GM12878 (cell line): ENCODE data around the gene SCRG1. TPM values are rescaled to one million over a fixed set of nuclear protein-coding genes. Genes with fewer than 3 reads are reported as not detected.

ENCODE experiments used
- BHLHE40 ChIP-seq, 2 experiments: fragments of 450-650 bp in 1 of 2; IDR thresholded peaks; 2 replicates each; pipeline ENCODE4 v1.6.1; 2011 to 2017; ENCODE audit warnings: low read depth in 2 of 2, borderline replicate concordance in 1 of 2, improper control_type of control experiment in 1 of 2, low read length in 1 of 2, mild to moderate bottlenecking in 1 of 2
- EED ChIP-seq: sonication (generic); IDR thresholded peaks from 2 replicates; pipeline ENCODE4 v1.6.1; 2016; ENCODE audit warnings: antibody characterized with exemption, low read depth
- HCFC1 ChIP-seq: fragments of 150-350 bp; IDR thresholded peaks from 2 replicates; pipeline ENCODE4 v1.6.1; 2014; ENCODE audit warnings: low read length
- MEF2B ChIP-seq: fragments of 450-650 bp; IDR thresholded peaks from 2 replicates; pipeline ENCODE4 v1.6.1; 2018; ENCODE audit warnings: mild to moderate bottlenecking, moderate library complexity; ENCODE audit not compliant: partially characterized antibody, poor library complexity, severe bottlenecking
- NFXL1 ChIP-seq: fragments of 450-650 bp; IDR thresholded peaks from 2 replicates; pipeline ENCODE4 v1.6.1; 2017; ENCODE audit warnings: antibody characterized with exemption, mild to moderate bottlenecking, borderline replicate concordance
- NRF1 ChIP-seq: conservative IDR thresholded peaks from 2 replicates; pipeline ENCODE4 v1.6.1; 2011; ENCODE audit warnings: mild to moderate bottlenecking, low read depth, low read length, improper control_type of control experiment
- RAD51 ChIP-seq: fragments of 450-650 bp; IDR thresholded peaks from 2 replicates; pipeline ENCODE4 v1.6.1; 2016; ENCODE audit warnings: moderate library complexity, mild to moderate bottlenecking, inconsistent platforms
- RELA ChIP-seq: fragments of 450-650 bp; IDR thresholded peaks from 2 replicates; pipeline ENCODE4 v1.8.0; 2014; ENCODE audit warnings: borderline replicate concordance; ENCODE audit not compliant: partially characterized antibody
- RUNX3 ChIP-seq: IDR thresholded peaks from 2 replicates; pipeline ENCODE4 v1.6.1; 2012; ENCODE audit warnings: low read length, inconsistent platforms
- SMAD1 ChIP-seq: fragments of 450-650 bp; IDR thresholded peaks from 2 replicates; pipeline ENCODE4 v1.6.1; 2018; ENCODE audit warnings: mild to moderate bottlenecking, low read depth; ENCODE audit not compliant: partially characterized antibody
- SREBF1 ChIP-seq: IDR thresholded peaks from 2 replicates; pipeline ENCODE4 v1.6.1; 2012; ENCODE audit warnings: mild to moderate bottlenecking, low read length
- YBX1 ChIP-seq: fragments of 450-650 bp; IDR thresholded peaks from 2 replicates; pipeline ENCODE4 v1.6.1; 2016; ENCODE audit warnings: antibody characterized with exemption
- ZNF24 ChIP-seq: fragments of 450-650 bp; IDR thresholded peaks from 2 replicates; pipeline ENCODE4 v1.6.1; 2017; ENCODE audit warnings: antibody characterized with exemption, mild to moderate bottlenecking
- polyA plus RNA-seq, 11 experiments: library from polyadenylated mRNA; depleted of rRNA in 4 of 11; unstranded in 6 of 11; stranded (reverse) in 5 of 11; fragments of >200 nt; fragmentation: Nextera tagmentation in 4 of 11; fragmentation: Illumina TruSeq in 1 of 11; extraction: Ambion mirVana in 4 of 11; extraction: Trizol in 1 of 11; gene quantifications; 1 replicate in 1 of 11; 2 replicates in 10 of 11; pipeline versions ENCODE4 v1.2.1 to v1.2.3, GENCODE V29; 2011 to 2016; ENCODE audit warnings: inconsistent platforms in 2 of 11, missing spikeins in 2 of 11, low read depth in 1 of 11
- total RNA-seq, 4 experiments: library from RNA; depleted of rRNA in 3 of 4; stranded (reverse); fragments of >200 nt in 3 of 4; fragmentation: Illumina TruSeq in 1 of 4; extraction: Trizol in 1 of 4; gene quantifications; 2 replicates each; pipeline versions ENCODE4 v1.2.1 to v1.2.3, GENCODE V29; 2013 to 2021
- TF ChIP-seq, protein P1 (sequence below): IDR thresholded peaks from 2 replicates; pipeline ENCODE4 v1.6.1; 2012; ENCODE audit warnings: improper control_type of control experiment, low read depth, low read length; ENCODE audit not compliant: insufficient replicate concordance
- TF ChIP-seq, protein P2 (sequence below), 3 experiments: IDR thresholded peaks in 2 of 3; conservative IDR thresholded peaks in 1 of 3; 2 replicates each; pipeline ENCODE4 v1.5.1; 2011; ENCODE audit warnings: low read depth in 3 of 3, low read length in 3 of 3, mild to moderate bottlenecking in 3 of 3, control low read depth in 2 of 3, moderate library complexity in 2 of 3, inconsistent platforms in 1 of 3, mixed read lengths in 1 of 3; ENCODE audit not compliant: control insufficient read depth in 2 of 3, insufficient read depth in 1 of 3; ENCODE audit errors: extremely low read depth in 1 of 3
- TF ChIP-seq, protein P3 (sequence below): fragments of 450-650 bp; IDR thresholded peaks from 2 replicates; pipeline ENCODE4 v1.6.1; 2017; ENCODE audit warnings: mild to moderate bottlenecking, moderate library complexity
- TF ChIP-seq, protein P4 (sequence below): IDR thresholded peaks from 2 replicates; pipeline ENCODE4 v1.6.1; 2011; ENCODE audit warnings: borderline replicate concordance, low read depth, mild to moderate bottlenecking, moderate library complexity, mixed read lengths, low read length; ENCODE audit not compliant: insufficient read depth; ENCODE audit errors: extremely low read length

Gene SCRG1
- total and polyA plus RNA-seq, 10 of the 15 experiments (the other 5 are each of a cell fraction or from before 2014, with no cell fraction given), result 0.02 to 0.58 (median 0.54) TPM; not detected in 7

DNA sequence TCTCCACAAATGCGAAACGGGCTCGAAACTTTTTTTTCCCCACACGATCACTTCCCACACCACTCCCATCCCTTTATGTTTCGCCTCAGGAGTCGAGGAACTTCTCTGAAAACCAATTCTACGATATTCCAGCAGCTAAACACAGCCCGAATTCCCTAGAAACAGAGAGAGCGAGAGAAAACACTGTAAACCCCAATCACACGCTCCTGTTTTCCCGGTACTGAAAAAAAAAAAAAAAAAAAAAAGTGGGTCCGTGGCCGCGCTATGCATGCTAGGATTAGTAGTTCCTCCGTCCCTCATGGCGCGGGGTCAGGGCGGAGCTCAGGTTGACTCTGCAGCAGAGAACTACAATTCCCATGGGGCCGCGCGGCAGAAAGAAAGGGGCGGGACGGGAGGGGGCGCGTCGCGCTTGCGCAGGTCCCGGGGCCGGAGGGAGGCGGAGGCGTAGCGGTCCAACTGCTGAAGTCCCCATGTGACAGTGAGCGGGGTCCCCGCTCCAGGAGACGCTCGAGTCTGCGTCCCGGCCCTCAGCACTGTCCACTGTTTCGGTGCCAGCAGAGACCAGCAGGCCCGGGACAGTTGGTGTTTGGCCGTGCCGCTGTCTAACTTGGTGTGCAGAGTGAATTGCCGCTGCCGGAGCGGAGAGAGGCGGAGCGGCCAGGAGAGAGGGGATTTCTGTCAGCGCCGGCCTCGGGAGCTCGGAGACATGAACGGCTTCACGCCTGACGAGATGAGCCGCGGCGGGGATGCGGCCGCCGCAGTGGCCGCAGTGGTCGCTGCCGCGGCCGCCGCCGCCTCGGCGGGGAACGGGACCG, 28.2 kb downstream of the SCRG1 start, which contains the start of gene SAP30 (continued):
- TF ChIP-seq, protein P1, sequence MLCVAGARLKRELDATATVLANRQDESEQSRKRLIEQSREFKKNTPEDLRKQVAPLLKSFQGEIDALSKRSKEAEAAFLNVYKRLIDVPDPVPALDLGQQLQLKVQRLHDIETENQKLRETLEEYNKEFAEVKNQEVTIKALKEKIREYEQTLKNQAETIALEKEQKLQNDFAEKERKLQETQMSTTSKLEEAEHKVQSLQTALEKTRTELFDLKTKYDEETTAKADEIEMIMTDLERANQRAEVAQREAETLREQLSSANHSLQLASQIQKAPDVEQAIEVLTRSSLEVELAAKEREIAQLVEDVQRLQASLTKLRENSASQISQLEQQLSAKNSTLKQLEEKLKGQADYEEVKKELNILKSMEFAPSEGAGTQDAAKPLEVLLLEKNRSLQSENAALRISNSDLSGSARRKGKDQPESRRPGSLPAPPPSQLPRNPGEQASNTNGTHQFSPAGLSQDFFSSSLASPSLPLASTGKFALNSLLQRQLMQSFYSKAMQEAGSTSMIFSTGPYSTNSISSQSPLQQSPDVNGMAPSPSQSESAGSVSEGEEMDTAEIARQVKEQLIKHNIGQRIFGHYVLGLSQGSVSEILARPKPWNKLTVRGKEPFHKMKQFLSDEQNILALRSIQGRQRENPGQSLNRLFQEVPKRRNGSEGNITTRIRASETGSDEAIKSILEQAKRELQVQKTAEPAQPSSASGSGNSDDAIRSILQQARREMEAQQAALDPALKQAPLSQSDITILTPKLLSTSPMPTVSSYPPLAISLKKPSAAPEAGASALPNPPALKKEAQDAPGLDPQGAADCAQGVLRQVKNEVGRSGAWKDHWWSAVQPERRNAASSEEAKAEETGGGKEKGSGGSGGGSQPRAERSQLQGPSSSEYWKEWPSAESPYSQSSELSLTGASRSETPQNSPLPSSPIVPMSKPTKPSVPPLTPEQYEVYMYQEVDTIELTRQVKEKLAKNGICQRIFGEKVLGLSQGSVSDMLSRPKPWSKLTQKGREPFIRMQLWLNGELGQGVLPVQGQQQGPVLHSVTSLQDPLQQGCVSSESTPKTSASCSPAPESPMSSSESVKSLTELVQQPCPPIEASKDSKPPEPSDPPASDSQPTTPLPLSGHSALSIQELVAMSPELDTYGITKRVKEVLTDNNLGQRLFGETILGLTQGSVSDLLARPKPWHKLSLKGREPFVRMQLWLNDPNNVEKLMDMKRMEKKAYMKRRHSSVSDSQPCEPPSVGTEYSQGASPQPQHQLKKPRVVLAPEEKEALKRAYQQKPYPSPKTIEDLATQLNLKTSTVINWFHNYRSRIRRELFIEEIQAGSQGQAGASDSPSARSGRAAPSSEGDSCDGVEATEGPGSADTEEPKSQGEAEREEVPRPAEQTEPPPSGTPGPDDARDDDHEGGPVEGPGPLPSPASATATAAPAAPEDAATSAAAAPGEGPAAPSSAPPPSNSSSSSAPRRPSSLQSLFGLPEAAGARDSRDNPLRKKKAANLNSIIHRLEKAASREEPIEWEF, result no peak
- TF ChIP-seq ZNF24, result no peak
- TF ChIP-seq, protein P2, sequence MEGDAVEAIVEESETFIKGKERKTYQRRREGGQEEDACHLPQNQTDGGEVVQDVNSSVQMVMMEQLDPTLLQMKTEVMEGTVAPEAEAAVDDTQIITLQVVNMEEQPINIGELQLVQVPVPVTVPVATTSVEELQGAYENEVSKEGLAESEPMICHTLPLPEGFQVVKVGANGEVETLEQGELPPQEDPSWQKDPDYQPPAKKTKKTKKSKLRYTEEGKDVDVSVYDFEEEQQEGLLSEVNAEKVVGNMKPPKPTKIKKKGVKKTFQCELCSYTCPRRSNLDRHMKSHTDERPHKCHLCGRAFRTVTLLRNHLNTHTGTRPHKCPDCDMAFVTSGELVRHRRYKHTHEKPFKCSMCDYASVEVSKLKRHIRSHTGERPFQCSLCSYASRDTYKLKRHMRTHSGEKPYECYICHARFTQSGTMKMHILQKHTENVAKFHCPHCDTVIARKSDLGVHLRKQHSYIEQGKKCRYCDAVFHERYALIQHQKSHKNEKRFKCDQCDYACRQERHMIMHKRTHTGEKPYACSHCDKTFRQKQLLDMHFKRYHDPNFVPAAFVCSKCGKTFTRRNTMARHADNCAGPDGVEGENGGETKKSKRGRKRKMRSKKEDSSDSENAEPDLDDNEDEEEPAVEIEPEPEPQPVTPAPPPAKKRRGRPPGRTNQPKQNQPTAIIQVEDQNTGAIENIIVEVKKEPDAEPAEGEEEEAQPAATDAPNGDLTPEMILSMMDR (IDR thresholded peaks at IDR 0.05 in 2 of 3, conservative IDR thresholded peaks at IDR 0.05 in 1 of 3; ENCODE audit: control insufficient read depth in 2 of 3, extremely low read depth in 1 of 3, insufficient read depth in 1 of 3, low read depth in 3 of 3, low read length in 3 of 3), result no peak
- no peak; the same call in 1 of the 2 replicates for TF ChIP-seq EED
- peak; percentile 43; the same call in 1 of the 2 replicates for TF ChIP-seq RUNX3
- TF ChIP-seq YBX1, result no peak
- TF ChIP-seq SMAD1, result no peak
- peak; percentile 84 for TF ChIP-seq NRF1
- TF ChIP-seq, protein P3, sequence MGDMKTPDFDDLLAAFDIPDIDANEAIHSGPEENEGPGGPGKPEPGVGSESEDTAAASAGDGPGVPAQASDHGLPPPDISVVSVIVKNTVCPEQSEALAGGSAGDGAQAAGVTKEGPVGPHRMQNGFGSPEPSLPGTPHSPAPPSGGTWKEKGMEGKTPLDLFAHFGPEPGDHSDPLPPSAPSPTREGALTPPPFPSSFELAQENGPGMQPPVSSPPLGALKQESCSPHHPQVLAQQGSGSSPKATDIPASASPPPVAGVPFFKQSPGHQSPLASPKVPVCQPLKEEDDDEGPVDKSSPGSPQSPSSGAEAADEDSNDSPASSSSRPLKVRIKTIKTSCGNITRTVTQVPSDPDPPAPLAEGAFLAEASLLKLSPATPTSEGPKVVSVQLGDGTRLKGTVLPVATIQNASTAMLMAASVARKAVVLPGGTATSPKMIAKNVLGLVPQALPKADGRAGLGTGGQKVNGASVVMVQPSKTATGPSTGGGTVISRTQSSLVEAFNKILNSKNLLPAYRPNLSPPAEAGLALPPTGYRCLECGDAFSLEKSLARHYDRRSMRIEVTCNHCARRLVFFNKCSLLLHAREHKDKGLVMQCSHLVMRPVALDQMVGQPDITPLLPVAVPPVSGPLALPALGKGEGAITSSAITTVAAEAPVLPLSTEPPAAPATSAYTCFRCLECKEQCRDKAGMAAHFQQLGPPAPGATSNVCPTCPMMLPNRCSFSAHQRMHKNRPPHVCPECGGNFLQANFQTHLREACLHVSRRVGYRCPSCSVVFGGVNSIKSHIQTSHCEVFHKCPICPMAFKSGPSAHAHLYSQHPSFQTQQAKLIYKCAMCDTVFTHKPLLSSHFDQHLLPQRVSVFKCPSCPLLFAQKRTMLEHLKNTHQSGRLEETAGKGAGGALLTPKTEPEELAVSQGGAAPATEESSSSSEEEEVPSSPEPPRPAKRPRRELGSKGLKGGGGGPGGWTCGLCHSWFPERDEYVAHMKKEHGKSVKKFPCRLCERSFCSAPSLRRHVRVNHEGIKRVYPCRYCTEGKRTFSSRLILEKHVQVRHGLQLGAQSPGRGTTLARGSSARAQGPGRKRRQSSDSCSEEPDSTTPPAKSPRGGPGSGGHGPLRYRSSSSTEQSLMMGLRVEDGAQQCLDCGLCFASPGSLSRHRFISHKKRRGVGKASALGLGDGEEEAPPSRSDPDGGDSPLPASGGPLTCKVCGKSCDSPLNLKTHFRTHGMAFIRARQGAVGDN, result no peak
- TF ChIP-seq, protein P4, sequence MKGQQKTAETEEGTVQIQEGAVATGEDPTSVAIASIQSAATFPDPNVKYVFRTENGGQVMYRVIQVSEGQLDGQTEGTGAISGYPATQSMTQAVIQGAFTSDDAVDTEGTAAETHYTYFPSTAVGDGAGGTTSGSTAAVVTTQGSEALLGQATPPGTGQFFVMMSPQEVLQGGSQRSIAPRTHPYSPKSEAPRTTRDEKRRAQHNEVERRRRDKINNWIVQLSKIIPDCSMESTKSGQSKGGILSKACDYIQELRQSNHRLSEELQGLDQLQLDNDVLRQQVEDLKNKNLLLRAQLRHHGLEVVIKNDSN, result peak; percentile 79
- peak in 1 of 2 experiments; percentile 39; a peak in 3 of 4 replicates for TF ChIP-seq BHLHE40 (IDR thresholded peaks at IDR 0.05; ENCODE audit: borderline replicate concordance in 1 of 2, low read depth in 2 of 2, low read length in 1 of 2)
- TF ChIP-seq MEF2B, result peak; percentile 6
- no peak for TF ChIP-seq NFXL1
- peak; percentile 75 for TF ChIP-seq RAD51
- TF ChIP-seq SREBF1, result peak; percentile 85
- peak; percentile 91 for TF ChIP-seq HCFC1
- no peak for TF ChIP-seq RELA
